H9 (cell line): ENCODE measurements around the gene CFAP46. TPM values are rescaled to one million over a fixed set of nuclear protein-coding genes. Genes with fewer than 3 reads are reported as not detected.

Experiments used
- DNase-seq: peaks from one replicate; pipeline ENCODE4 v3.0.0-alpha.2; 2017
- H2AFZ ChIP-seq: one replicate; pipeline ENCODE4 v1.6.1; 2013; ENCODE audit warnings: mild to moderate bottlenecking, low read length, control low read depth, moderate library complexity
- H2AK5ac ChIP-seq: 2 replicates; pipeline ENCODE4 v1.6.1; 2013; ENCODE audit warnings: low read length, control low read depth, mixed read lengths; ENCODE audit not compliant: insufficient read length
- H2BK120ac ChIP-seq: one replicate; pipeline ENCODE4 v1.6.1; 2013; ENCODE audit warnings: low read depth, mild to moderate bottlenecking, low read length, control low read depth, inconsistent platforms; ENCODE audit not compliant: poor library complexity, severe bottlenecking
- H2BK12ac ChIP-seq: 2 replicates; pipeline ENCODE4 v1.6.1; 2013; ENCODE audit warnings: low read length, control low read depth, mixed read lengths, low read depth; ENCODE audit not compliant: insufficient read length
- H2BK15ac ChIP-seq: 2 replicates; pipeline ENCODE4 v1.6.1; 2013; ENCODE audit warnings: low read depth, low read length, control low read depth
- H2BK20ac ChIP-seq: one replicate; pipeline ENCODE4 v1.6.1; 2013; ENCODE audit warnings: low read depth, mild to moderate bottlenecking, low read length, control low read depth, inconsistent platforms; ENCODE audit not compliant: poor library complexity, severe bottlenecking
- H2BK5ac ChIP-seq: 2 replicates; pipeline ENCODE4 v1.6.1; 2013; ENCODE audit warnings: low read length, control low read depth, mixed read lengths; ENCODE audit not compliant: insufficient read length
- H3K14ac ChIP-seq: 2 replicates; pipeline ENCODE4 v1.6.1; 2013; ENCODE audit warnings: low read length, control low read depth; ENCODE audit not compliant: insufficient read depth
- H3K18ac ChIP-seq: 2 replicates; pipeline ENCODE4 v1.6.1; 2013; ENCODE audit warnings: low read depth, mild to moderate bottlenecking, mixed read lengths, low read length, control low read depth; ENCODE audit not compliant: insufficient read length
- H3K23ac ChIP-seq: 2 replicates; pipeline ENCODE4 v1.6.1; 2013; ENCODE audit warnings: low read length, control low read depth, mixed read lengths, low read depth; ENCODE audit not compliant: insufficient read length
- H3K23me2 ChIP-seq: 2 replicates; pipeline ENCODE4 v1.6.1; 2013; ENCODE audit warnings: low read depth, mild to moderate bottlenecking, mixed read lengths, low read length, control low read depth; ENCODE audit not compliant: insufficient read length, poor library complexity, severe bottlenecking
- H3K27ac ChIP-seq: 2 replicates; pipeline ENCODE4 v1.5.1; 2013; ENCODE audit warnings: low read length, control low read depth, mixed read lengths, low read depth; ENCODE audit not compliant: insufficient read length
- H3K27me3 ChIP-seq: 2 replicates; pipeline ENCODE4 v1.6.1; 2013; ENCODE audit warnings: low read length, control low read depth, inconsistent platforms; ENCODE audit not compliant: insufficient read depth
- H3K4ac ChIP-seq: 2 replicates; pipeline ENCODE4 v1.6.1; 2013; ENCODE audit warnings: low read depth, mild to moderate bottlenecking, control low read depth, inconsistent platforms, low read length, moderate library complexity
- H3K4me1 ChIP-seq: 2 replicates; pipeline ENCODE4 v1.6.1; 2013; ENCODE audit warnings: low read length, control low read depth, inconsistent platforms; ENCODE audit not compliant: insufficient read depth
- H3K4me2 ChIP-seq: 2 replicates; pipeline ENCODE4 v1.6.1; 2013; ENCODE audit warnings: low read length, control low read depth, mixed read lengths; ENCODE audit not compliant: insufficient read length, insufficient read depth
- H3K56ac ChIP-seq: 2 replicates; pipeline ENCODE4 v1.6.1; 2013; ENCODE audit warnings: low read depth, mild to moderate bottlenecking, mixed read lengths, low read length, control low read depth; ENCODE audit not compliant: insufficient read length
- H3K79me1 ChIP-seq: 2 replicates; pipeline ENCODE4 v1.6.1; 2013; ENCODE audit warnings: low read depth, mild to moderate bottlenecking, moderate library complexity, low read length, control low read depth, inconsistent platforms; ENCODE audit not compliant: insufficient read depth, poor library complexity, severe bottlenecking
- H3K79me2 ChIP-seq: 2 replicates; pipeline ENCODE4 v1.6.1; 2013; ENCODE audit warnings: low read length, control low read depth, inconsistent platforms; ENCODE audit not compliant: insufficient read depth
- H3K9ac ChIP-seq: 2 replicates; pipeline ENCODE4 v1.6.1; 2013; ENCODE audit warnings: low read length, control low read depth, mixed read lengths; ENCODE audit not compliant: insufficient read length; ENCODE audit errors: extremely low read depth
- H3K9me3 ChIP-seq: one replicate; pipeline ENCODE4 v1.6.1; 2013; ENCODE audit warnings: low read depth, low read length, inconsistent platforms; ENCODE audit not compliant: control insufficient read depth
- H3T11ph ChIP-seq: one replicate; pipeline ENCODE4 v1.6.1; 2013; ENCODE audit warnings: mild to moderate bottlenecking, low read length, control low read depth, inconsistent platforms
- H4K20me1 ChIP-seq: one replicate; pipeline ENCODE4 v1.6.1; 2013; ENCODE audit not compliant: control insufficient read depth, insufficient read length, insufficient read depth
- H4K5ac ChIP-seq: 2 replicates; pipeline ENCODE4 v1.6.1; 2013; ENCODE audit warnings: low read depth, mild to moderate bottlenecking, mixed read lengths, low read length, control low read depth; ENCODE audit not compliant: insufficient read length
- H4K8ac ChIP-seq: replicated peaks from 2 replicates; pipeline ENCODE4 v1.6.1; 2013; ENCODE audit warnings: low read length, control low read depth, mixed read lengths, low read depth; ENCODE audit not compliant: insufficient read length
- H4K91ac ChIP-seq: 2 replicates; pipeline ENCODE4 v1.6.1; 2013; ENCODE audit warnings: low read depth, mild to moderate bottlenecking, moderate library complexity, mixed read lengths, low read length, control low read depth; ENCODE audit not compliant: insufficient read length
- H3K27ac Mint-ChIP-seq, 3 experiments: 2 replicates in 2 of 3; 3 replicates in 1 of 3; pipeline ENCODE4 v1.8.0; 2020 to 2021; ENCODE audit warnings: mixed read lengths in 3 of 3, mild to moderate bottlenecking in 1 of 3, moderate library complexity in 1 of 3
- H3K27me3 Mint-ChIP-seq: 2 replicates; pipeline ENCODE4 v1.8.0; 2021; ENCODE audit warnings: low read depth, mild to moderate bottlenecking, moderate library complexity, mixed read lengths
- H3K36me3 Mint-ChIP-seq, 3 experiments: 2 replicates in 2 of 3; 3 replicates in 1 of 3; pipeline ENCODE4 v1.8.0; 2020 to 2021; ENCODE audit warnings: low read depth in 3 of 3, mixed read lengths in 3 of 3; ENCODE audit not compliant: insufficient read depth in 1 of 3
- H3K4me1 Mint-ChIP-seq, 2 experiments: 2 replicates each; pipeline ENCODE4 v1.8.0; 2020; ENCODE audit warnings: mixed read lengths in 2 of 2
- H3K4me3 Mint-ChIP-seq, 2 experiments: 2 replicates in 1 of 2; 3 replicates in 1 of 2; pipeline ENCODE4 v1.8.0; 2020 to 2021; ENCODE audit warnings: mild to moderate bottlenecking in 2 of 2, mixed read lengths in 2 of 2, moderate library complexity in 1 of 2
- H3K9me3 Mint-ChIP-seq, 2 experiments: 2 replicates in 1 of 2; 3 replicates in 1 of 2; pipeline ENCODE4 v1.8.0; 2020; ENCODE audit warnings: mild to moderate bottlenecking in 2 of 2, mixed read lengths in 2 of 2, moderate library complexity in 1 of 2
- WGBS: extraction: QIAGEN DNeasy Blood & Tissue Kit; methylation state at CpG from one replicate; pipeline ENCODE4 v1.1.7; 2013; ENCODE audit warnings: missing lambda C conversion rate, low lambda C conversion rate, mixed read lengths; ENCODE audit not compliant: insufficient read length; ENCODE audit errors: extremely low coverage; 5-methylcytosine and 5-hydroxymethylcytosine counted together
- total RNA-seq: library from RNA; stranded (reverse); gene quantifications from 2 replicates; pipeline ENCODE4 v1.2.1, GENCODE V29; 2021
- TF ChIP-seq, protein P1 (sequence below): fragments of 200-600 bp; sonication (generic); conservative IDR thresholded peaks from 3 replicates; pipeline ENCODE4 v1.8.0; 2021; ENCODE audit warnings: antibody characterized with exemption, mild to moderate bottlenecking

CFAP46 gene
- total RNA-seq, 1 experiment from 2014 or later: 3.1 TPM

DNA sequence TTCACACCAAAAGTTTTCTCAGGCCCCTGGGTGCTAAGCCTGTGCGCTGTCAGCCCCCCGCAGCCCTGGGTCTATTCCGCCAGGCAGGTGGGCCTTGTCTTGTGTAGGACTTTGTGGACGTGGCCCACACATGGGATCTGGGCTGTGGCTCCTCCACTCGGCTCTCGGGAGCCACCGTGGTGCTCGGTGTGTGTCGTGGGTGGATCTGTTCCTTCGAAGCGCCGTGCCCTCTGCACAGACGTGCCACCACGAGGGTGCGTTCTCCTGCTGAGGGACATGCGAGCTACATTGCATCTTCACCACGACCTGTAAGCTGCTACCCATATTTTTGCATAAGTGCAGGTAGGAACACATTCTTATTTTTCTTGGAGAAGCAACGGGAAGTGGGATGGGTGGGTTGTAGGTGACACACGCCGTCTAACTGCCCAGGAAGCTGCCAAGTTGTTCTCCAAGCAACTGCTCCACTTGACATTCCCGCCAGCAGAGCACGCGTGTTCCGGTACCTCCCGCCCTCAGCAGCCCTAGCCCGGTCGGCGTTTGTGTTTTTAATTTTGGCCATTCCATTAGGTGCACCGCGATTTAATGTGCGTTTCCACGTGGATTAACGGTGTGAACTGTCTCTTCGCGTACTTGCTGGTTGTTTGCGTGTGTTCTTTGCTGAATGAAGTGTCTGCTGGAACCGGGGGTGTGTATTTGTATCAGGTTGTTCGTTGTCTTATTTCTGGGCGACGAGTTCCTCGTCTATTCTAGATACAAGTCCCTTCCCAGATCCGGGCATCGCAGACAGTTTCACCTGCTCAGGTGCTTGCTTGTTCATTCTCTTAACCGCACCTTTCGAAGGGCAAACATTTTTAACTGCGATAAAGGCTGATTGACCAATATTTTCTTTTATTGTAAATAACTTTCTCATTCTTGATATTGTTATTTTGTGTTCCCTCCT, 47.4 kb upstream of the CFAP46 start:
- no peak overlapping the region for H2AFZ ChIP-seq
- WGBS: no CpG with 5 or more reads among the region's 46 CpGs
- H3K27ac ChIP-seq: no peak overlapping the region
- H3K23me2 ChIP-seq: no peaks in the 10 kb centered on the region
- H2AK5ac ChIP-seq: no peak overlapping the region
- H2BK12ac ChIP-seq: no peak overlapping the region
- H3K27me3 ChIP-seq: no peaks in the 10 kb centered on the region
- H3K9ac ChIP-seq: no peak overlapping the region
- no peaks in the 10 kb centered on the region for H4K20me1 ChIP-seq
- Mint-ChIP-seq H3K27ac (no peak overlapping the region), H3K27me3 (no peaks in the 10 kb centered on the region; the same call in none of the 2 replicates), H3K4me3 (no peak overlapping the region), H3K4me1 (peaks cover 0 to 10% of the 10 kb centered on the region in 2 experiments; a peak in 2 of 4 replicates), H3K36me3 (no peaks in the 10 kb centered on the region), H3K9me3 (peaks cover 0 to 2% of the 10 kb centered on the region in 2 experiments; a peak in 1 of 5 replicates)
- DNase-seq: no peak
- no peak overlapping the region for H3K4me2 ChIP-seq
- H3K79me1 ChIP-seq: no peaks in the 10 kb centered on the region
- no peak overlapping the region for H2BK15ac ChIP-seq
- H3T11ph ChIP-seq: no peak overlapping the region
- no peak overlapping the region for H3K23ac ChIP-seq
- no peak overlapping the region for H4K8ac ChIP-seq
- no peaks in the 10 kb centered on the region for H3K4me1 ChIP-seq
- TF ChIP-seq, protein P1, sequence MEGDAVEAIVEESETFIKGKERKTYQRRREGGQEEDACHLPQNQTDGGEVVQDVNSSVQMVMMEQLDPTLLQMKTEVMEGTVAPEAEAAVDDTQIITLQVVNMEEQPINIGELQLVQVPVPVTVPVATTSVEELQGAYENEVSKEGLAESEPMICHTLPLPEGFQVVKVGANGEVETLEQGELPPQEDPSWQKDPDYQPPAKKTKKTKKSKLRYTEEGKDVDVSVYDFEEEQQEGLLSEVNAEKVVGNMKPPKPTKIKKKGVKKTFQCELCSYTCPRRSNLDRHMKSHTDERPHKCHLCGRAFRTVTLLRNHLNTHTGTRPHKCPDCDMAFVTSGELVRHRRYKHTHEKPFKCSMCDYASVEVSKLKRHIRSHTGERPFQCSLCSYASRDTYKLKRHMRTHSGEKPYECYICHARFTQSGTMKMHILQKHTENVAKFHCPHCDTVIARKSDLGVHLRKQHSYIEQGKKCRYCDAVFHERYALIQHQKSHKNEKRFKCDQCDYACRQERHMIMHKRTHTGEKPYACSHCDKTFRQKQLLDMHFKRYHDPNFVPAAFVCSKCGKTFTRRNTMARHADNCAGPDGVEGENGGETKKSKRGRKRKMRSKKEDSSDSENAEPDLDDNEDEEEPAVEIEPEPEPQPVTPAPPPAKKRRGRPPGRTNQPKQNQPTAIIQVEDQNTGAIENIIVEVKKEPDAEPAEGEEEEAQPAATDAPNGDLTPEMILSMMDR: no peak
- no peak overlapping the region for H3K14ac ChIP-seq
- no peak overlapping the region for H2BK120ac ChIP-seq
- H4K5ac ChIP-seq: no peak overlapping the region
- H4K91ac ChIP-seq: no peak overlapping the region
- no peak overlapping the region for H3K56ac ChIP-seq
- H2BK20ac ChIP-seq: no peak overlapping the region
- no peak overlapping the region for H3K4ac ChIP-seq
- H3K9me3 ChIP-seq: no peaks in the 10 kb centered on the region
- no peak overlapping the region for H3K18ac ChIP-seq
- no peak overlapping the region for H2BK5ac ChIP-seq
- H3K79me2 ChIP-seq: no peaks in the 10 kb centered on the region
